ENCODE data around the gene UBXN2A. TPM values are rescaled to one million over a fixed set of nuclear protein-coding genes. Genes with fewer than 3 reads are reported as not detected.

The UBXN2A gene
- total and polyA plus RNA-seq, 10 of the 15 experiments (the other 5 are each of a cell fraction or from before 2014, with no cell fraction given): 3.7 to 23.5 (median 14.6) TPM

DNA sequence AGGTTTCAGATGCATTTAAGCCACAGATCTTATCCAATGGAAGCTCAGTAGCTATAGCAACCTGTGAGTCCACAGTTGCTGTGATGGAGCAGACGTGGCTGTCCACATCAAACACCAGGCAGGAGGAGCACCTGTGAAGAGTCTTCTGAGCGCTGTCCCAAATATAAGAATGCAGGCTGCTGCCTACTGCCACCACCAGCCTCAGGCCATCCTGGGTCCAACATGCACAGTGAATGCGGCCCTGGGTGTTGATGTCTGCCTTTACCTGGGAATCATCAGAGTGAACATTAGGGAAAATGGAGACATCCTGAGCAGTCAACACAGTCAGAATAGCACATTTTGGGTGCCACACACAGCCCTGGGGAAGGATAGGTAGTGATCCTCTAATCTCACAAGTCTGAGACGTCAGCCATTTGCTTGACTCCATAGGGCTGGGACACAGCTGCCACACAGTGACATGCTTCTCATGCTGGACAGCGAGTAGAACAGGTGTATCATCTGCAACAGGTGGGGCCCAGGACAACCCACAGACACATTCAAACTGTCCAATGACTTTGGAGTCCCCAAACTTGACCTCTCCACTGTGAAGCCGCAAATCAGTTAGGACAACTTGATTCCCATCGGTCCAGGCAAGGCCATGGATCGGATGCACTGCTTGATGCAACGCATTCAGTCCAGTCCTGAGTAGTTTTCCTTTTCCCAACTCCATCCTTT, 98.7 kb downstream of the UBXN2A start:
- Histone ChIP-seq H3K4me1 (ENCODE audit: control insufficient read depth, insufficient read depth, low read length) (no peaks in the 10 kb centered on the region; the same call in 1 of the 2 replicates), H3K27ac (ENCODE audit: control insufficient read depth, insufficient read depth) (no peak overlapping the region), H3K9ac (ENCODE audit: control insufficient read depth, insufficient read depth, low read length) (no peak overlapping the region), H3K4me2 (ENCODE audit: control insufficient read depth, insufficient read depth) (no peak overlapping the region), H2AFZ (ENCODE audit: control insufficient read depth, low read depth, low read length) (no peak overlapping the region), H3K4me3 (no peak overlapping the region), H3K79me2 (ENCODE audit: control insufficient read depth, insufficient read depth, low read length) (no peaks in the 10 kb centered on the region; the same call in 1 of the 2 replicates), H3K27me3 (replicated peaks in 1 of 2; ENCODE audit: control insufficient read depth in 2 of 2, insufficient read depth in 2 of 2, low read length in 1 of 2) (no peaks in the 10 kb centered on the region), H3K36me3 (ENCODE audit: control insufficient read depth in 2 of 2, insufficient read depth in 2 of 2, low read length in 1 of 2) (peaks cover 1 to 11% of the 10 kb centered on the region in 2 experiments; a peak in 3 of 4 replicates), H3K9me3 (replicated peaks; ENCODE audit: control insufficient read depth, insufficient read depth, low read length) (no peaks in the 10 kb centered on the region), H4K20me1 (ENCODE audit: control insufficient read depth, insufficient read depth) (no peaks in the 10 kb centered on the region)
- ChIA-PET SMC1A (ENCODE audit: uncharacterized antibody, unreplicated experiment) (no interaction called here), CTCF (interaction anchor here (1.7 kb wide), 1 partner anchor 8 kb away, joined by 5 read pairs; the partner anchor contains the start of gene WDCP), RAD21 (ENCODE audit: unreplicated experiment) (interaction anchor here (1.1 kb wide), 1 partner anchor 117 kb away, joined by 3 read pairs; no protein-coding TSS in a partner anchor), POLR2A (no interaction called here)
- FAIRE-seq (no peak), DNase-seq (ENCODE audit: low read depth, low spot score) (no peak), ATAC-seq (no peak)
- intact Hi-C loops (cut with micrococcal nuclease; ENCODE audit: unreplicated experiment): no loop called here
- in situ Hi-C loops (cut with MboI): no loop called here
- WGBS (ENCODE audit: insufficient coverage, insufficient replicate concordance, low lambda C conversion rate, missing lambda C conversion rate): 85% methylated on average over 9 of the region's 9 CpGs
- no peak for TF ChIP-seq NBN (IDR thresholded peaks at IDR 0.05)
- TF ChIP-seq, protein P1, sequence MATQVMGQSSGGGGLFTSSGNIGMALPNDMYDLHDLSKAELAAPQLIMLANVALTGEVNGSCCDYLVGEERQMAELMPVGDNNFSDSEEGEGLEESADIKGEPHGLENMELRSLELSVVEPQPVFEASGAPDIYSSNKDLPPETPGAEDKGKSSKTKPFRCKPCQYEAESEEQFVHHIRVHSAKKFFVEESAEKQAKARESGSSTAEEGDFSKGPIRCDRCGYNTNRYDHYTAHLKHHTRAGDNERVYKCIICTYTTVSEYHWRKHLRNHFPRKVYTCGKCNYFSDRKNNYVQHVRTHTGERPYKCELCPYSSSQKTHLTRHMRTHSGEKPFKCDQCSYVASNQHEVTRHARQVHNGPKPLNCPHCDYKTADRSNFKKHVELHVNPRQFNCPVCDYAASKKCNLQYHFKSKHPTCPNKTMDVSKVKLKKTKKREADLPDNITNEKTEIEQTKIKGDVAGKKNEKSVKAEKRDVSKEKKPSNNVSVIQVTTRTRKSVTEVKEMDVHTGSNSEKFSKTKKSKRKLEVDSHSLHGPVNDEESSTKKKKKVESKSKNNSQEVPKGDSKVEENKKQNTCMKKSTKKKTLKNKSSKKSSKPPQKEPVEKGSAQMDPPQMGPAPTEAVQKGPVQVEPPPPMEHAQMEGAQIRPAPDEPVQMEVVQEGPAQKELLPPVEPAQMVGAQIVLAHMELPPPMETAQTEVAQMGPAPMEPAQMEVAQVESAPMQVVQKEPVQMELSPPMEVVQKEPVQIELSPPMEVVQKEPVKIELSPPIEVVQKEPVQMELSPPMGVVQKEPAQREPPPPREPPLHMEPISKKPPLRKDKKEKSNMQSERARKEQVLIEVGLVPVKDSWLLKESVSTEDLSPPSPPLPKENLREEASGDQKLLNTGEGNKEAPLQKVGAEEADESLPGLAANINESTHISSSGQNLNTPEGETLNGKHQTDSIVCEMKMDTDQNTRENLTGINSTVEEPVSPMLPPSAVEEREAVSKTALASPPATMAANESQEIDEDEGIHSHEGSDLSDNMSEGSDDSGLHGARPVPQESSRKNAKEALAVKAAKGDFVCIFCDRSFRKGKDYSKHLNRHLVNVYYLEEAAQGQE (IDR thresholded peaks at IDR 0.05; ENCODE audit: low read depth, low read length): no peak
- TF ChIP-seq HDAC2 (IDR thresholded peaks at IDR 0.05): no peak
- TF ChIP-seq BMI1 (IDR thresholded peaks at IDR 0.05; ENCODE audit: borderline replicate concordance): no peak
- no peak for TF ChIP-seq ATF7 (IDR thresholded peaks at IDR 0.05; ENCODE audit: low read depth)
- TF ChIP-seq, protein P2, sequence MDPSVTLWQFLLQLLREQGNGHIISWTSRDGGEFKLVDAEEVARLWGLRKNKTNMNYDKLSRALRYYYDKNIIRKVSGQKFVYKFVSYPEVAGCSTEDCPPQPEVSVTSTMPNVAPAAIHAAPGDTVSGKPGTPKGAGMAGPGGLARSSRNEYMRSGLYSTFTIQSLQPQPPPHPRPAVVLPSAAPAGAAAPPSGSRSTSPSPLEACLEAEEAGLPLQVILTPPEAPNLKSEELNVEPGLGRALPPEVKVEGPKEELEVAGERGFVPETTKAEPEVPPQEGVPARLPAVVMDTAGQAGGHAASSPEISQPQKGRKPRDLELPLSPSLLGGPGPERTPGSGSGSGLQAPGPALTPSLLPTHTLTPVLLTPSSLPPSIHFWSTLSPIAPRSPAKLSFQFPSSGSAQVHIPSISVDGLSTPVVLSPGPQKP (IDR thresholded peaks at IDR 0.05; ENCODE audit: low read depth, low read length): no peak
- TF ChIP-seq WRNIP1 (IDR thresholded peaks at IDR 0.05; ENCODE audit: borderline replicate concordance, low read depth, low read length): no peak
- TF ChIP-seq, protein P3, sequence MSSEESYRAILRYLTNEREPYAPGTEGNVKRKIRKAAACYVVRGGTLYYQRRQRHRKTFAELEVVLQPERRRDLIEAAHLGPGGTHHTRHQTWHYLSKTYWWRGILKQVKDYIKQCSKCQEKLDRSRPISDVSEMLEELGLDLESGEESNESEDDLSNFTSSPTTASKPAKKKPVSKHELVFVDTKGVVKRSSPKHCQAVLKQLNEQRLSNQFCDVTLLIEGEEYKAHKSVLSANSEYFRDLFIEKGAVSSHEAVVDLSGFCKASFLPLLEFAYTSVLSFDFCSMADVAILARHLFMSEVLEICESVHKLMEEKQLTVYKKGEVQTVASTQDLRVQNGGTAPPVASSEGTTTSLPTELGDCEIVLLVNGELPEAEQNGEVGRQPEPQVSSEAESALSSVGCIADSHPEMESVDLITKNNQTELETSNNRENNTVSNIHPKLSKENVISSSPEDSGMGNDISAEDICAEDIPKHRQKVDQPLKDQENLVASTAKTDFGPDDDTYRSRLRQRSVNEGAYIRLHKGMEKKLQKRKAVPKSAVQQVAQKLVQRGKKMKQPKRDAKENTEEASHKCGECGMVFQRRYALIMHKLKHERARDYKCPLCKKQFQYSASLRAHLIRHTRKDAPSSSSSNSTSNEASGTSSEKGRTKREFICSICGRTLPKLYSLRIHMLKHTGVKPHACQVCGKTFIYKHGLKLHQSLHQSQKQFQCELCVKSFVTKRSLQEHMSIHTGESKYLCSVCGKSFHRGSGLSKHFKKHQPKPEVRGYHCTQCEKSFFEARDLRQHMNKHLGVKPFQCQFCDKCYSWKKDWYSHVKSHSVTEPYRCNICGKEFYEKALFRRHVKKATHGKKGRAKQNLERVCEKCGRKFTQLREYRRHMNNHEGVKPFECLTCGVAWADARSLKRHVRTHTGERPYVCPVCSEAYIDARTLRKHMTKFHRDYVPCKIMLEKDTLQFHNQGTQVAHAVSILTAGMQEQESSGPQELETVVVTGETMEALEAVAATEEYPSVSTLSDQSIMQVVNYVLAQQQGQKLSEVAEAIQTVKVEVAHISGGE (CRISPR knock-in tag; IDR thresholded peaks at IDR 0.05): no peak
- no peak for TF ChIP-seq BCL11A (IDR thresholded peaks at IDR 0.05; ENCODE audit: low read depth, low read length)
- TF ChIP-seq POU2F2 (IDR thresholded peaks at IDR 0.05; ENCODE audit: borderline replicate concordance, low read depth, low read length): no peak
- no TSS peak for BruUV-seq (replicated peaks)
